Fibroblast of pulmonary artery (primary cell): ENCODE results near the gene B3GNT8.
A peak's percentile ranks its signal among the peaks of the same experiment; 100 is the strongest.

Source experiments
- DNase-seq: peaks from one replicate; pipeline ENCODE4 v3.0.0-alpha.2; 2010; ENCODE audit warnings: low read depth
- H3K4me3 ChIP-seq: replicated peaks from 2 replicates; pipeline ENCODE4 v1.5.1; 2011; ENCODE audit warnings: low read depth, mild to moderate bottlenecking, control low read depth, low read length, moderate library complexity
- CTCF ChIP-seq: IDR thresholded peaks from 2 replicates; pipeline ENCODE4 v1.5.1; 2011; ENCODE audit warnings: mild to moderate bottlenecking, control low read depth, low read length, inconsistent platforms; ENCODE audit errors: missing control alignments

Gene B3GNT8

GRCh38 chr19:41407271-41407670, 19.9 kb downstream of the B3GNT8 start:
- peak; percentile 79 for DNase-seq
- H3K4me3 ChIP-seq: no peak overlapping the region
- TF ChIP-seq CTCF: peak; percentile 3

GRCh38 chr19:41405776-41406175, 21.4 kb downstream of the B3GNT8 start:
- no peak for DNase-seq
- no peak overlapping the region for H3K4me3 ChIP-seq
- TF ChIP-seq CTCF: no peak

- H3K4me3 ChIP-seq: no peak overlapping the region
- no peak for DNase-seq
- TF ChIP-seq CTCF: no peak
Observed at GRCh38 chr19:41403181-41403970, 23.8 kb downstream of the B3GNT8 start.

GRCh38 chr19:41402010-41402409, 25.2 kb downstream of the B3GNT8 start:
- TF ChIP-seq CTCF: no peak
- no peak for DNase-seq
- H3K4me3 ChIP-seq: no peak overlapping the region

DNA sequence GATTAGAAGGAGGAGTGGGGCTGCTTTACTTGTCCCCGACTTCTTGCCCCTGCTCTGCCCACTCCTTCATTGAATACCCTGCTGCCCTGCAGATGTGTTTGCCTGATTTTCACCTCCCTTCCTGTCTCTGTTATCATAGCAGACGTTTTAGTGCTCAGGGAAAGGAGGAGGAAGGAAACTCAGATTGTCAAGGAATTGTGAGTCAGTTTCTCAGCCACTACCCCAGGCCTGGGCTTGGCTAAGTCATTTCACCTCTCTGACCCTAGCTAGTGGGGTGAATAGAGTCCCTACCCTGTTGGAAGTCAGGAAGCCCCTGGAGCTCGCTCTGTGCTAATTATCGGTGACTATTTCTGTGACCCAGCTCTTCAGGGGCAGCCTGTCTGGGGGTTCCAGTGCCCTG, 25.7 kb downstream of the B3GNT8 start:
- H3K4me3 ChIP-seq: no peak overlapping the region
- no peak for DNase-seq
- no peak for TF ChIP-seq CTCF

- no peak for DNase-seq
- no peak for TF ChIP-seq CTCF
- no peak overlapping the region for H3K4me3 ChIP-seq
Observed at GRCh38 chr19:41399525-41399924, 27.6 kb downstream of the B3GNT8 start.

GRCh38 chr19:41399091-41399490, 28.1 kb downstream of the B3GNT8 start:
- H3K4me3 ChIP-seq: no peak overlapping the region
- DNase-seq: no peak
- TF ChIP-seq CTCF: no peak
